Germinal center (tissue), 1 donor: ENCODE measurements around the gene WASF3.
A peak's percentile ranks its signal among the peaks of the same experiment; 100 is the strongest.
"Not testable (repeated sequence)": the region's sequence is repeated elsewhere in the genome, so short reads cannot be mapped to it uniquely, and the experiment has no call there.

Source experiments
- DNase-seq: peaks from one replicate; pipeline ENCODE4 v3.0.0; 2012; ENCODE audit warnings: mixed read lengths, low spot score

The WASF3 gene

GRCh38 chr13:26629260-26629825 is 71.9 kb downstream of the WASF3 start:
- DNase-seq: no peak

- not testable (repeated sequence) for DNase-seq
These were observed 78.2 kb downstream of the WASF3 start for GRCh38 chr13:26635634-26636033.

- DNase-seq: not testable (repeated sequence)
These were observed 78.6 kb downstream of the WASF3 start for GRCh38 chr13:26636073-26636472.

- no peak for DNase-seq
These were observed 89.1 kb downstream of the WASF3 start for GRCh38 chr13:26646603-26647002.

GRCh38 chr13:26651234-26651633 is 93.8 kb downstream of the WASF3 start:
- no peak for DNase-seq

GRCh38 chr13:26653310-26653709 is 95.8 kb downstream of the WASF3 start:
- no peak for DNase-seq

GRCh38 chr13:26653842-26654241 is 96.4 kb downstream of the WASF3 start:
- DNase-seq: no peak

- no peak for DNase-seq
These were observed 99.4 kb downstream of the WASF3 start for GRCh38 chr13:26656919-26657318.

- DNase-seq: no peak
These were observed 101.2 kb downstream of the WASF3 start for GRCh38 chr13:26658448-26659385.

- no peak for DNase-seq
These were observed 102.7 kb downstream of the WASF3 start for GRCh38 chr13:26660185-26660584.

- DNase-seq: no peak
These were observed 103.3 kb downstream of the WASF3 start for GRCh38 chr13:26660766-26661165.

- peak; percentile 20 for DNase-seq
These were observed 106.3 kb downstream of the WASF3 start for GRCh38 chr13:26663791-26664190.

GRCh38 chr13:26664286-26664685 is 106.8 kb downstream of the WASF3 start:
- no peak for DNase-seq

GRCh38 chr13:26664876-26665275 is 107.4 kb downstream of the WASF3 start:
- no peak for DNase-seq

GRCh38 chr13:26668357-26669146 is 111.1 kb downstream of the WASF3 start:
- no peak for DNase-seq

- no peak for DNase-seq
These were observed 116.4 kb downstream of the WASF3 start for GRCh38 chr13:26673890-26674289.

- no peak for DNase-seq
These were observed 119.7 kb downstream of the WASF3 start for GRCh38 chr13:26677156-26677555.

GRCh38 chr13:26678330-26678729 is 120.8 kb downstream of the WASF3 start:
- no peak for DNase-seq

- DNase-seq: no peak
These were observed 121.3 kb downstream of the WASF3 start for GRCh38 chr13:26678796-26679195.

- DNase-seq: no peak
These were observed 122.1 kb downstream of the WASF3 start for GRCh38 chr13:26679411-26680122.

- DNase-seq: no peak
These were observed 122.6 kb downstream of the WASF3 start for GRCh38 chr13:26680123-26680450.

GRCh38 chr13:26680572-26680971 is 123.1 kb downstream of the WASF3 start:
- DNase-seq: no peak
